ENCODE data around the gene SH2D3C. TPM values are rescaled to one million over a fixed set of nuclear protein-coding genes. Genes with fewer than 3 reads are reported as not detected.

The SH2D3C gene
- total and polyA plus RNA-seq, 9 of the 15 experiments (the other 6 are each of a cell fraction or from before 2014, with no cell fraction given), result 0.03 to 1.2 (median 0.22) TPM; not detected in 1

GRCh38 chr9:127700594-127701255 is 77.7 kb downstream of the SH2D3C start:
- FAIRE-seq (peak; percentile 74), DNase-seq (ENCODE audit: extremely low read depth in 1 of 4, low spot score in 3 of 4) (no peak), ATAC-seq (0 out of 3 replicates have a peak, but pooled peaks have one; percentile 16)
- WGBS (ENCODE audit: insufficient coverage, low coverage, missing lambda C conversion rate), result 34% methylated on average over 5 of the region's 5 CpGs
- Histone ChIP-seq H3K4me1 (replicated peaks in 1 of 2; ENCODE audit: control insufficient read depth in 2 of 2, insufficient read depth in 2 of 2, low read length in 2 of 2) (peaks cover 26 to 30% of the 10 kb centered on the region in 2 experiments), H4K20me1 (replicated peaks; ENCODE audit: control insufficient read depth, insufficient read depth, low read length) (no peaks in the 10 kb centered on the region), H3K36me3 (ENCODE audit: control insufficient read depth, insufficient read depth, low read length) (no peaks in the 10 kb centered on the region), H3K79me2 (ENCODE audit: control insufficient read depth, insufficient read depth, low read length) (no peaks in the 10 kb centered on the region), H3K27me3 (ENCODE audit: control insufficient read depth in 2 of 2, insufficient read depth in 2 of 2, low read length in 2 of 2) (no peaks in the 10 kb centered on the region), H3K9me1 (ENCODE audit: control insufficient read depth, insufficient read depth, low read length) (no peaks in the 10 kb centered on the region), H3K9me3 (replicated peaks; ENCODE audit: control insufficient read depth, insufficient read depth, low read depth, low read length) (no peaks in the 10 kb centered on the region), H3K4me2 (ENCODE audit: insufficient read depth, low read length) (no peak overlapping the region), H3K4me3 (no peak overlapping the region), H3K9ac (ENCODE audit: insufficient read depth in 1 of 2, low read depth in 2 of 2, low read length in 2 of 2) (no peak overlapping the region), H3K27ac (ENCODE audit: extremely low read depth, low read depth, low read length) (no peak overlapping the region), H2AFZ (ENCODE audit: low read depth, low read length) (peak overlapping the region; percentile 87)
- in situ Hi-C loops (cut with MboI) (no loop called here), intact Hi-C loops (cut with micrococcal nuclease) (no loop called here)
- no TSS peak for BruUV-seq (replicated peaks)
- ChIA-PET POLR2A (no interaction called here), CTCF (ENCODE audit: low intra/inter-chr PET ratio) (no interaction called here)
- TF ChIP-seq PPARD (CRISPR knock-in tag; IDR thresholded peaks at IDR 0.05) (no peak), C11orf30 (IDR thresholded peaks at IDR 0.05; ENCODE audit: low read depth) (peak; percentile 79), ZNF347 (CRISPR knock-in tag; IDR thresholded peaks at IDR 0.05; ENCODE audit: low read depth) (no peak), TCF7L2 (IDR thresholded peaks at IDR 0.05; ENCODE audit: low read depth, low read length) (no peak), HMGN3 (IDR thresholded peaks at IDR 0.05; ENCODE audit: borderline replicate concordance, extremely low read depth, insufficient read length, low read depth, low read length) (no peak), GATA2 (CRISPR knock-in tag; IDR thresholded peaks at IDR 0.05) (0 out of 2 replicates have a peak, but pooled peaks have one; percentile 10), SREBF1 (IDR thresholded peaks at IDR 0.05; ENCODE audit: borderline replicate concordance, low read depth, low read length) (no peak), POLR2AphosphoS5 (IDR thresholded peaks at IDR 0.05; ENCODE audit: control insufficient read depth, insufficient read depth, low read depth, low read length) (no peak), SNAPC5 (CRISPR knock-in tag; IDR thresholded peaks at IDR 0.05) (no peak), ZBTB34 (CRISPR knock-in tag; IDR thresholded peaks at IDR 0.05) (no peak), TARDBP (IDR thresholded peaks at IDR 0.05) (no peak), ZNF23 (CRISPR knock-in tag; IDR thresholded peaks at IDR 0.05) (no peak), ZNF316 (IDR thresholded peaks at IDR 0.05) (peak; percentile 82), CTBP1 (IDR thresholded peaks at IDR 0.05; ENCODE audit: borderline replicate concordance) (no peak), NFRKB (IDR thresholded peaks at IDR 0.05; ENCODE audit: low read depth) (no peak), DACH1 (IDR thresholded peaks at IDR 0.05; ENCODE audit: partially characterized antibody) (no peak), SP2 (IDR thresholded peaks at IDR 0.05; ENCODE audit: extremely low read depth, low read depth, low read length, poor library complexity, severe bottlenecking) (no peak)
- TF ChIP-seq, protein P1, sequence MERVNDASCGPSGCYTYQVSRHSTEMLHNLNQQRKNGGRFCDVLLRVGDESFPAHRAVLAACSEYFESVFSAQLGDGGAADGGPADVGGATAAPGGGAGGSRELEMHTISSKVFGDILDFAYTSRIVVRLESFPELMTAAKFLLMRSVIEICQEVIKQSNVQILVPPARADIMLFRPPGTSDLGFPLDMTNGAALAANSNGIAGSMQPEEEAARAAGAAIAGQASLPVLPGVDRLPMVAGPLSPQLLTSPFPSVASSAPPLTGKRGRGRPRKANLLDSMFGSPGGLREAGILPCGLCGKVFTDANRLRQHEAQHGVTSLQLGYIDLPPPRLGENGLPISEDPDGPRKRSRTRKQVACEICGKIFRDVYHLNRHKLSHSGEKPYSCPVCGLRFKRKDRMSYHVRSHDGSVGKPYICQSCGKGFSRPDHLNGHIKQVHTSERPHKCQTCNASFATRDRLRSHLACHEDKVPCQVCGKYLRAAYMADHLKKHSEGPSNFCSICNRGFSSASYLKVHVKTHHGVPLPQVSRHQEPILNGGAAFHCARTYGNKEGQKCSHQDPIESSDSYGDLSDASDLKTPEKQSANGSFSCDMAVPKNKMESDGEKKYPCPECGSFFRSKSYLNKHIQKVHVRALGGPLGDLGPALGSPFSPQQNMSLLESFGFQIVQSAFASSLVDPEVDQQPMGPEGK (CRISPR knock-in tag; IDR thresholded peaks at IDR 0.05; ENCODE audit: borderline replicate concordance), result no peak
- TF ChIP-seq, protein P2, sequence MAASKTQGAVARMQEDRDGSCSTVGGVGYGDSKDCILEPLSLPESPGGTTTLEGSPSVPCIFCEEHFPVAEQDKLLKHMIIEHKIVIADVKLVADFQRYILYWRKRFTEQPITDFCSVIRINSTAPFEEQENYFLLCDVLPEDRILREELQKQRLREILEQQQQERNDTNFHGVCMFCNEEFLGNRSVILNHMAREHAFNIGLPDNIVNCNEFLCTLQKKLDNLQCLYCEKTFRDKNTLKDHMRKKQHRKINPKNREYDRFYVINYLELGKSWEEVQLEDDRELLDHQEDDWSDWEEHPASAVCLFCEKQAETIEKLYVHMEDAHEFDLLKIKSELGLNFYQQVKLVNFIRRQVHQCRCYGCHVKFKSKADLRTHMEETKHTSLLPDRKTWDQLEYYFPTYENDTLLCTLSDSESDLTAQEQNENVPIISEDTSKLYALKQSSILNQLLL (CRISPR knock-in tag; IDR thresholded peaks at IDR 0.05; ENCODE audit: borderline replicate concordance), result no peak

Data from K562 (cell line).